Lung (tissue), 12 donors: ENCODE measurements around the gene SH3PXD2A. TPM values are rescaled to one million over a fixed set of nuclear protein-coding genes. Genes with fewer than 3 reads are reported as not detected.

ENCODE experiments used
- ATAC-seq: fragments of 200-7000 bp; cut with Tn5 transposase; one replicate; pipeline ENCODE4 v1.9.1; 2020; ENCODE audit warnings: moderate number of reproducible peaks; ENCODE audit not compliant: insufficient read depth, low FRiP score
- DNase-seq, 3 donors: peaks; one replicate each; pipeline ENCODE4 v3.0.0-alpha.2; 2013 to 2017
- H3K27ac ChIP-seq, 2 donors: one replicate each; pipeline ENCODE4 v1.5.1; 2013; ENCODE audit warnings: mild to moderate bottlenecking in 2 of 2, moderate library complexity in 2 of 2, control low read depth in 1 of 2, inconsistent platforms in 1 of 2, low read depth in 1 of 2, low read length in 1 of 2
- H3K27me3 ChIP-seq, 3 donors: one replicate each; pipeline ENCODE4 v1.5.1; 2013; ENCODE audit warnings: low read length in 2 of 3; ENCODE audit not compliant: control insufficient read depth in 3 of 3, insufficient read depth in 3 of 3
- H3K36me3 ChIP-seq, 4 donors: one replicate each; pipeline ENCODE4 v1.5.1; 2013; ENCODE audit warnings: low read length in 4 of 4, mild to moderate bottlenecking in 1 of 4, moderate library complexity in 1 of 4; ENCODE audit not compliant: control insufficient read depth in 4 of 4, insufficient read depth in 4 of 4
- H3K4me1 ChIP-seq, 5 donors: one replicate each; pipeline ENCODE4 v1.5.1; 2013; ENCODE audit warnings: low read length in 5 of 5, mild to moderate bottlenecking in 2 of 5, moderate library complexity in 1 of 5; ENCODE audit not compliant: control insufficient read depth in 5 of 5, insufficient read depth in 5 of 5
- H3K4me3 ChIP-seq: one replicate; pipeline ENCODE4 v1.5.1; 2013; ENCODE audit warnings: mild to moderate bottlenecking, control low read depth, moderate library complexity
- H3K9ac ChIP-seq, 2 donors: one replicate each; pipeline ENCODE4 v1.5.1; 2013; ENCODE audit warnings: low read length in 2 of 2, control low read depth in 1 of 2; ENCODE audit not compliant: insufficient read depth in 1 of 2
- H3K9me3 ChIP-seq, 4 donors: one replicate each; pipeline ENCODE4 v1.5.1; 2013; ENCODE audit warnings: low read length in 3 of 4, mild to moderate bottlenecking in 1 of 4, moderate library complexity in 1 of 4; ENCODE audit not compliant: control insufficient read depth in 4 of 4, insufficient read depth in 3 of 4
- whole genome bisulfite sequencing, 2 donors: extraction: QIAGEN DNeasy Blood & Tissue Kit; methylation state at CpG; one replicate each; pipeline ENCODE4 v1.1.7; 2013; 5-methylcytosine and 5-hydroxymethylcytosine counted together
- polyA plus RNA-seq, 2 donors: library from polyadenylated mRNA; stranded (reverse); fragments of 200-250 nt; gene quantifications; one replicate each; pipeline ENCODE4 v1.2.1, GENCODE V29; 2013
- total RNA-seq, 2 donors: library from RNA; depleted of rRNA in 1 of 2; stranded (reverse); fragments of >200 nt in 1 of 2; gene quantifications; one replicate each; pipeline ENCODE4 v1.2.1, GENCODE V29; 2014 to 2021
- TF ChIP-seq, protein P1 (sequence below): IDR thresholded peaks from 2 replicates; pipeline ENCODE4 v1.5.1; 2012; ENCODE audit warnings: mild to moderate bottlenecking; ENCODE audit errors: control extremely low read depth, extremely low read depth
- donor health status: control.
- donor health status: control.
- donor health status: Bipolar disorder and iron deficiency.
- donor health status: healthy.
- donor health status: DM: yes; HTN: yes; CAD: no.

SH3PXD2A gene
- total and polyA plus RNA-seq, 4 donors, result 9.9 to 53.2 (median 29.2) TPM

GRCh38 chr10:103569896-103570295, 285.5 kb downstream of the SH3PXD2A start:
- TF ChIP-seq, protein P1, sequence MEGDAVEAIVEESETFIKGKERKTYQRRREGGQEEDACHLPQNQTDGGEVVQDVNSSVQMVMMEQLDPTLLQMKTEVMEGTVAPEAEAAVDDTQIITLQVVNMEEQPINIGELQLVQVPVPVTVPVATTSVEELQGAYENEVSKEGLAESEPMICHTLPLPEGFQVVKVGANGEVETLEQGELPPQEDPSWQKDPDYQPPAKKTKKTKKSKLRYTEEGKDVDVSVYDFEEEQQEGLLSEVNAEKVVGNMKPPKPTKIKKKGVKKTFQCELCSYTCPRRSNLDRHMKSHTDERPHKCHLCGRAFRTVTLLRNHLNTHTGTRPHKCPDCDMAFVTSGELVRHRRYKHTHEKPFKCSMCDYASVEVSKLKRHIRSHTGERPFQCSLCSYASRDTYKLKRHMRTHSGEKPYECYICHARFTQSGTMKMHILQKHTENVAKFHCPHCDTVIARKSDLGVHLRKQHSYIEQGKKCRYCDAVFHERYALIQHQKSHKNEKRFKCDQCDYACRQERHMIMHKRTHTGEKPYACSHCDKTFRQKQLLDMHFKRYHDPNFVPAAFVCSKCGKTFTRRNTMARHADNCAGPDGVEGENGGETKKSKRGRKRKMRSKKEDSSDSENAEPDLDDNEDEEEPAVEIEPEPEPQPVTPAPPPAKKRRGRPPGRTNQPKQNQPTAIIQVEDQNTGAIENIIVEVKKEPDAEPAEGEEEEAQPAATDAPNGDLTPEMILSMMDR, result no peak
- no peaks in the 10 kb centered on the region for H3K9me3 ChIP-seq
- H3K27ac ChIP-seq, result no peak overlapping the region
- no peak overlapping the region for H3K4me3 ChIP-seq
- H3K4me1 ChIP-seq, result no peaks in the 10 kb centered on the region
- H3K9ac ChIP-seq, result no peak overlapping the region
- ATAC-seq, result no peak
- no peak for DNase-seq
- H3K27me3 ChIP-seq, result no peaks in the 10 kb centered on the region
- 55 to 67% methylated on average over 5 of the region's 5 CpGs for WGBS, 2 donors
- no peaks in the 10 kb centered on the region for H3K36me3 ChIP-seq

- Histone ChIP-seq H3K4me1 (no peaks in the 10 kb centered on the region), H3K27ac (no peak overlapping the region), H3K27me3 (no peaks in the 10 kb centered on the region), H3K36me3 (no peaks in the 10 kb centered on the region), H3K4me3 (no peak overlapping the region), H3K9me3 (no peaks in the 10 kb centered on the region), H3K9ac (no peak overlapping the region)
- no peak for DNase-seq
- TF ChIP-seq, protein P1, result no peak
- WGBS, 2 donors, result 93 to 94% methylated on average over 5 of the region's 5 CpGs
- ATAC-seq, result no peak
Observed at GRCh38 chr10:103568505-103568904, 286.9 kb downstream of the SH3PXD2A start.

GRCh38 chr10:103566536-103566935, 288.8 kb downstream of the SH3PXD2A start:
- DNase-seq (no peak), ATAC-seq (no peak)
- no peaks in the 10 kb centered on the region for H3K4me1 ChIP-seq
- H3K27me3 ChIP-seq, result no peaks in the 10 kb centered on the region
- no peaks in the 10 kb centered on the region for H3K36me3 ChIP-seq
- no peak overlapping the region for H3K27ac ChIP-seq
- 47 to 64% methylated on average over 3 of the region's 3 CpGs for WGBS, 2 donors
- TF ChIP-seq, protein P1, result no peak
- H3K9me3 ChIP-seq, result no peaks in the 10 kb centered on the region
- H3K4me3 ChIP-seq, result no peak overlapping the region
- no peak overlapping the region for H3K9ac ChIP-seq
